SU-DHL-6 (cell line): ENCODE data around the gene KLF13.

Source experiments
- H2AFZ ChIP-seq: fragments of 200-600 bp; sonication (generic); 2 replicates; pipeline ENCODE4 v1.6.1; 2014; ENCODE audit warnings: low read depth, mild to moderate bottlenecking, moderate library complexity, mixed read lengths, antibody characterized with exemption, low read length; ENCODE audit not compliant: severe bottlenecking
- H3F3A ChIP-seq: fragments of 200-600 bp; shearing (Covaris generic); 2 replicates; pipeline ENCODE4 v1.6.0; 2016; ENCODE audit warnings: antibody characterized with exemption, mild to moderate bottlenecking; ENCODE audit not compliant: insufficient read depth
- H3K27ac ChIP-seq: fragments of 200-600 bp; sonication (generic); 2 replicates; pipeline ENCODE4 v1.5.1; 2016; ENCODE audit warnings: low read depth, mild to moderate bottlenecking, low read length, moderate library complexity, mixed read lengths
- H3K27me3 ChIP-seq: fragments of 200-600 bp; sonication (generic), shearing (Covaris generic); 2 replicates; pipeline ENCODE4 v1.6.0; 2014; ENCODE audit warnings: mild to moderate bottlenecking, low read length
- H3K36me3 ChIP-seq: fragments of 200-600 bp; sonication (generic); 2 replicates; pipeline ENCODE4 v1.6.1; 2014; ENCODE audit warnings: mild to moderate bottlenecking, low read length, mixed read lengths
- H3K4me2 ChIP-seq: fragments of 300-600, 200-600 bp; shearing (Covaris generic), sonication (generic); 2 replicates; pipeline ENCODE4 v1.6.0; 2014; ENCODE audit warnings: low read length, low read depth, mild to moderate bottlenecking; ENCODE audit not compliant: poor library complexity, severe bottlenecking
- H3K4me3 ChIP-seq: fragments of 200-600 bp; sonication (generic); 2 replicates; pipeline ENCODE4 v1.5.1; 2014; ENCODE audit warnings: antibody characterized with exemption, low read length, mild to moderate bottlenecking, mixed read lengths; ENCODE audit not compliant: insufficient read depth, poor library complexity, severe bottlenecking
- H3K79me2 ChIP-seq: fragments of 200-600 bp; sonication (generic); 2 replicates; pipeline ENCODE4 v1.6.1; 2014; ENCODE audit warnings: mild to moderate bottlenecking, low read length, moderate library complexity; ENCODE audit not compliant: insufficient read depth
- H3K9ac ChIP-seq: fragments of 200-600 bp; sonication (generic); 2 replicates; pipeline ENCODE4 v1.7.0; 2014; ENCODE audit warnings: mild to moderate bottlenecking, low read length
- H3K9me2 ChIP-seq: fragments of 200-600 bp; sonication (generic); replicated peaks from 2 replicates; pipeline ENCODE4 v1.6.1; 2014; ENCODE audit warnings: low read length; ENCODE audit not compliant: insufficient read depth
- H3K9me3 ChIP-seq: fragments of 200-600 bp; sonication (generic); 2 replicates; pipeline ENCODE4 v1.6.1; 2014; ENCODE audit warnings: low read length, mixed read lengths; ENCODE audit not compliant: insufficient read depth
- H4K20me1 ChIP-seq: fragments of 200-600 bp; sonication (generic); 2 replicates; pipeline ENCODE4 v1.6.1; 2014; ENCODE audit warnings: low read depth, mild to moderate bottlenecking, antibody characterized with exemption, low read length, moderate library complexity, mixed read lengths
- CTCF ChIP-seq: fragments of 200-600 bp; sonication (generic); IDR thresholded peaks from one replicate; pipeline ENCODE4 v1.5.1; 2017; ENCODE audit warnings: antibody characterized with exemption, mild to moderate bottlenecking, low read length, moderate library complexity; ENCODE audit not compliant: insufficient read depth, poor library complexity, severe bottlenecking
- EZH2phosphoT487 ChIP-seq: fragments of 200-600 bp; sonication (generic), shearing (Covaris generic); conservative IDR thresholded peaks from 2 replicates; pipeline ENCODE4 v1.6.1; 2018; ENCODE audit warnings: mild to moderate bottlenecking, antibody characterized with exemption, low read length, moderate library complexity, mixed read lengths

The KLF13 gene

DNA sequence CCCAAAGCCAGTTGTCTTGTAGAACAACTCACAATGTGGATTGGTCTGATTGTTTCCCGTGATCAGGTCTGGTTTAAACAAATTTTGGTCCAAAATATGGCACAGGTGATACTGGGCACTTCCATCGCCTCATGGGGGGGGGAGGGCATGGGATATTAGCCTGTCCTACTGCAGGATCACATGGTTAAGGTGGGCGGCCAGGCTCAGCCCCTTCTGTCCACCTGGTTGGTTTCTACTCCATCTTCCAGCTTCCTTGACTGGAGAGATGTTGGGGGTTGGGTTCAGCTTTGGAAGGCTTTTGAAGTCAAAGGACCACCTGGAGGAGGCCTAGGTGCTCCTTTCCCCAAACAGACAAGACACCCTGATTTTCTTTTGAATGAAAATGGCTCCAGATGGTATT lies 7.2 kb downstream of the KLF13 start:
- Histone ChIP-seq H4K20me1 (peaks cover 15% of the 10 kb centered on the region), H3K9ac (no peak overlapping the region), H3K4me2 (no peak overlapping the region), H3K79me2 (peaks cover 87% of the 10 kb centered on the region), H3K4me3 (no peak overlapping the region), H3K36me3 (no peaks in the 10 kb centered on the region), H3K9me2 (no peaks in the 10 kb centered on the region), H3K27me3 (no peaks in the 10 kb centered on the region), H3K27ac (no peak overlapping the region), H3K9me3 (no peaks in the 10 kb centered on the region), H2AFZ (no peak overlapping the region), H3F3A (peaks cover 2% of the 10 kb centered on the region)
- no peak for TF ChIP-seq EZH2phosphoT487
- TF ChIP-seq CTCF = no peak

DNA sequence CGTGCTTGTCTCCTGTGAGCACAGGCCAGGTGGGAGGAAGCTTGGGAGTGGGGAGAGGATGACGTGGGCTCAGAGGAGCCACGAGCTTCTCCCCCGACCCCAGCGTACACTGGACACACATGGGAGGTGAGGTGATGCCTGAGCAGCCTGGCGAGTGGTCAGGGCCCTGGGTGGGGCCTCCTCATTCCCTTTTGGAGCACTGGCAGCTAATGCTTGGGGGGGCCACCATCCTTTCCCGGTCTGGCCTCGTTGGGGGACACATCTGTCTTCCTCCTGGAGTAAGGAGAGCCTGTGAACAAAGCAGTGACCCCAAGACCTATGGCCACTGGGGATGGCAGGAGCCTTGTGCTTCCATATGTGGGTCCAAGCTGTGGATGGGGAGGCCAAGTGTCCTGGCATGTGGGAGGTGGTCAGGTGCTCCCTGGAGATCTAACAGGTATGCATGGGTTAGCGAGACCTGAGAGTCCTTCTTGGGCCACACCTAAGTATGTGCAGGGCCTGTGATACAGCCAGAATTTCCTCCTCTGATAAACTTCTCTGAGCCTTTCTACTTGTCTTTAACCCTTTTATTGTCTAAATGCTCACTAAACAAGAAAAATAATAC lies 9.5 kb downstream of the KLF13 start:
- peaks cover 15% of the 10 kb centered on the region for H4K20me1 ChIP-seq

DNA sequence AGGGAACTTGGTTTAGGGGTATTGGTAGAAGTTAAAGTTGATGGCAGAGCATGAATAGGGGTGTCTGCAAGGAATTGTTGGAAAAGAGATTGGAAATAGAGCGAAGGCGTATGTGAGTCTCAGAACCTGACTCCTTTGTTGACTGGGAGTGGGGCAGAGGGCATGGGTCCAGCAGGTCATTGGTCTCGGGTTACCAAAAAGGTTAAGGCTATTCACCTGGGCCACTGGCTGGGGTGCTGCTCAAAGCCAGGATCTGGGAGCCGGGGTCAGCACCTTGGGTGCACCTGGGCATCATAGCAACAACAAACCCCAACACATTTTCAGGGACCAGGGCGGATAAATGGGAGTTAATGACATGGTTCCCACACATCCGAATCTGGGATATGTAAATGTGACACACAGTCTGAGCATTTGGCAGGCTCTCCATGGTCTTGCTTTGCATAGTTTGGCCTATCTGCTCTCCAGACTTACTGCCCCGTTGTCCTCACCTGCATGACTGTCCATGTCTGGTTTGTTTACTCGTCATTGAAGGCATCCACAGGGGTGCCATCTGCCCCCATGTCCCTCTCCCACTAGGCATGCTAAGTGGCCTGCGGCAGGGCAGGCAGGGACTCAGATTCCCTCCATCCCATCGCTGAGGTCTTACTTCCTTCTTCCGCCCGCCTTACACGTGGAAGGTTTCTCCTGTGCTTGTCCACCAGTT lies 10.1 kb downstream of the KLF13 start:
- H3K79me2 ChIP-seq = peaks cover 62% of the 10 kb centered on the region
- H3K9me2 ChIP-seq = no peaks in the 10 kb centered on the region
- no peaks in the 10 kb centered on the region for H3K27me3 ChIP-seq
- TF ChIP-seq CTCF = no peak
- no peak for TF ChIP-seq EZH2phosphoT487
- H3K27ac ChIP-seq = no peak overlapping the region
- H3K9me3 ChIP-seq = no peaks in the 10 kb centered on the region
- no peaks in the 10 kb centered on the region for H3F3A ChIP-seq
- no peak overlapping the region for H3K4me2 ChIP-seq
- H3K9ac ChIP-seq = no peak overlapping the region
- H2AFZ ChIP-seq = no peak overlapping the region
- H3K36me3 ChIP-seq = no peaks in the 10 kb centered on the region
- H3K4me3 ChIP-seq = no peak overlapping the region
- peaks cover 16% of the 10 kb centered on the region for H4K20me1 ChIP-seq

More for the DNA sequence above, 9.5 kb downstream of the KLF13 start:
- no peak overlapping the region for H3K27ac ChIP-seq
- no peaks in the 10 kb centered on the region for H3K9me3 ChIP-seq
- H3K9ac ChIP-seq = no peak overlapping the region
- H3F3A ChIP-seq = no peaks in the 10 kb centered on the region
- no peaks in the 10 kb centered on the region for H3K27me3 ChIP-seq
- H3K4me2 ChIP-seq = no peak overlapping the region
- no peaks in the 10 kb centered on the region for H3K9me2 ChIP-seq
- H2AFZ ChIP-seq = no peak overlapping the region
- peaks cover 68% of the 10 kb centered on the region for H3K79me2 ChIP-seq
- H3K4me3 ChIP-seq = no peak overlapping the region
- H3K36me3 ChIP-seq = no peaks in the 10 kb centered on the region
- TF ChIP-seq CTCF = no peak
- TF ChIP-seq EZH2phosphoT487 = no peak
